ENCODE measurements around the gene ADARB1.

The ADARB1 gene

DNA sequence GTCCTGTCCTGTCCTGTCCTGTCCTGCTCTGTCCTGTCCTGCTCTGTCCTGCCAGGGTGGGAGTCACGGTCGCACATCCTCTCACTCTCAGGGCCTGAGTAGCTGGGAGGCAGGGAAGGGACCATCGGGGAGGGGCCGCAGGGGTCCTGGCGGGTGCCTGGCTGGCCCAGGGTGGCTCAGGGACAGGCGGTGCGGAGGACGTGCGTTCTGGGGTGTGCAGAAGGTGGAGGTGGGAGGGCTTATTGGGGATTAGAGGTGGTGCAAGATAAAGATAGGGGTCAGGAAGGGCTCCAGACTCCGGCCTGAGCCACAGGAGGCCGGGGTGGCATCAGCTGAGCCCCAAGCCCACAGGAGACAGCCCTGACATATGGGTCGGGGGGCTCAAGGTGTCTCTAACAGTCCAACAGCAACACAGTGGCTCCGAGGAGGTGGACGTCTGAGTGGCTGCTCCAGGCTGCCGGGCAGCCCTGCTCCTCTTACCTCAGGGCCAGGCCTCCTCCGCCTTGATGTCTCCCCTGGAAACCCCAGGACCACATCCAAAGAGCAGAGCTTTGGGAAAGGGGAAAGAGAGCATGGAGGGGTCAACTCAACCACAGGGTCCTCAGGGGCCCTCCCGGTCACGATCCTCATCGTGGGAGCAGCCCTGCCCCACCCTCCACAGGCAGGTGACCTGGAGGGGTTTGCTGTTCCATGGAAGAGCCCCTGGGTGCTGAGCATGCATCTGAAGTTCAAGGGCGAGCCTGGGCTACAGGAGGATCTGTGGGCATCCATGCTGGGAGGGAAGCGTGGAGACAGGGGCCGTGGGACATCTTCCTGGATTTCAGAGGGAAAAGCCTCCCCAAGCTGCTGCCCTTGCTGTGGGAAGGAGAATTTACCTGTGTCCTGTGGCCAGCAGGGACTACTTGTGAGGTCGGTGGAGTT is 39.6 kb upstream of the ADARB1 start:
- TF ChIP-seq, protein P1, sequence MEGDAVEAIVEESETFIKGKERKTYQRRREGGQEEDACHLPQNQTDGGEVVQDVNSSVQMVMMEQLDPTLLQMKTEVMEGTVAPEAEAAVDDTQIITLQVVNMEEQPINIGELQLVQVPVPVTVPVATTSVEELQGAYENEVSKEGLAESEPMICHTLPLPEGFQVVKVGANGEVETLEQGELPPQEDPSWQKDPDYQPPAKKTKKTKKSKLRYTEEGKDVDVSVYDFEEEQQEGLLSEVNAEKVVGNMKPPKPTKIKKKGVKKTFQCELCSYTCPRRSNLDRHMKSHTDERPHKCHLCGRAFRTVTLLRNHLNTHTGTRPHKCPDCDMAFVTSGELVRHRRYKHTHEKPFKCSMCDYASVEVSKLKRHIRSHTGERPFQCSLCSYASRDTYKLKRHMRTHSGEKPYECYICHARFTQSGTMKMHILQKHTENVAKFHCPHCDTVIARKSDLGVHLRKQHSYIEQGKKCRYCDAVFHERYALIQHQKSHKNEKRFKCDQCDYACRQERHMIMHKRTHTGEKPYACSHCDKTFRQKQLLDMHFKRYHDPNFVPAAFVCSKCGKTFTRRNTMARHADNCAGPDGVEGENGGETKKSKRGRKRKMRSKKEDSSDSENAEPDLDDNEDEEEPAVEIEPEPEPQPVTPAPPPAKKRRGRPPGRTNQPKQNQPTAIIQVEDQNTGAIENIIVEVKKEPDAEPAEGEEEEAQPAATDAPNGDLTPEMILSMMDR (IDR thresholded peaks at IDR 0.05; ENCODE audit: extremely low read depth, missing control alignments): no peak
- no peak for DNase-seq (ENCODE audit: low spot score)

DNA sequence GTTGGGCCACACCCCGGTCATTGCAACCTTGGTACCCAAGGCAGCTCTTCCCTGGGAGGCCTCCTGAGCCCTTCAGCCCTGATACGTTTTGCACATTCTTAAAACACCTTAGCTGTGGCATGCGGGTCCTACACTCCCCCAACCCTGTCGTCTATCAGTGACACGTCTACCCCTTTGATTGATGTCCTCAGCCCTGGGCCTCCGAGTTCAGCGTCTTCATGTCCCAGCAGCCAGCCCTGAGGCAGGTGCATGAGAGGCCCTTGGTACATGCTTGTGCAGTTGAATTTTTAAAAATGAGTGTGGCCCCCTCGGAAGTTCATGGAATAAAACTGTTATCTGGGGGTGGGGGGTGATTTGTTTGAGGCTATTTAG is 38.9 kb upstream of the ADARB1 start:
- DNase-seq (ENCODE audit: low spot score): no peak
- TF ChIP-seq, protein P1 (IDR thresholded peaks at IDR 0.05; ENCODE audit: extremely low read depth, missing control alignments): no peak

DNA sequence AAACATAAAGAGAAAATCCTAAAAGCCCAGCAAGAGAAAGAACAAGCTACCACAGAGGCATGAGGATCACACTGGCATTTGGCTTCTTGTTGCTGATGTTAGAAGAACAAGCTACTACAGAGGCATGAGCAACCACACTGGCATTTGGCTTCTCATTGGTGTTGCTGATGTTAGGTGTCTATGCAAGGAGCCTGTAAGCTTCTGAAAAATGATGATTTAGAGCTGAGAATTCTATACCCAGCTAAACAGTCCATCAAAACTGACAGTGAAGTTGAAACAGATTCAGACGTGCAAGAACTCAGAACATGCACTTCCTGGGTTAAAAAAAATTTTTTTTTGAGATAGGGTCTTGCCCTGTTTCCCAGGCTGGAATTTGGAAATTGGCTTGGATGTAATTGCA is 37.8 kb upstream of the ADARB1 start:
- TF ChIP-seq, protein P1 (IDR thresholded peaks at IDR 0.05; ENCODE audit: extremely low read depth, missing control alignments): no peak
- DNase-seq (ENCODE audit: low spot score): no peak

DNA sequence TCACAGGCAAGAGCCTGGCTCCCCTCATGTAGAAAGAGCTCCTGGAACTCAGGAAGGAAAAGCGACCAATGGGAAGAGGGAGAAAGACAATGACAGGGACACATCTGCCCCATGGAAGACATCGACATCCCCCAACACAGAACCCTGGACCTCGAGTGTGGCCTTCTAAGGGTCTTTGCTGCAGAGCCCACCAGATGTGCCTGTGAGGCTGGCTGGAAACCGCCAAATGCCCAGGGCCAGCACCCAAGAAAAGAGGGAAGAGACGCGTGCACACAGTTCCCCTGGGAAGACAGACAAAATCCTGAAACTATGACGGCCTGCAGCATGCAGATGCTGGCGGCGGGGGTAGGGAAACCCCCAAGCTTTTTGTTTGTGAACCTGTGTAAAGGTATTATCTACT is 36.4 kb upstream of the ADARB1 start:
- TF ChIP-seq, protein P1 (IDR thresholded peaks at IDR 0.05; ENCODE audit: extremely low read depth, missing control alignments): no peak
- no peak for DNase-seq (ENCODE audit: low spot score)

DNA sequence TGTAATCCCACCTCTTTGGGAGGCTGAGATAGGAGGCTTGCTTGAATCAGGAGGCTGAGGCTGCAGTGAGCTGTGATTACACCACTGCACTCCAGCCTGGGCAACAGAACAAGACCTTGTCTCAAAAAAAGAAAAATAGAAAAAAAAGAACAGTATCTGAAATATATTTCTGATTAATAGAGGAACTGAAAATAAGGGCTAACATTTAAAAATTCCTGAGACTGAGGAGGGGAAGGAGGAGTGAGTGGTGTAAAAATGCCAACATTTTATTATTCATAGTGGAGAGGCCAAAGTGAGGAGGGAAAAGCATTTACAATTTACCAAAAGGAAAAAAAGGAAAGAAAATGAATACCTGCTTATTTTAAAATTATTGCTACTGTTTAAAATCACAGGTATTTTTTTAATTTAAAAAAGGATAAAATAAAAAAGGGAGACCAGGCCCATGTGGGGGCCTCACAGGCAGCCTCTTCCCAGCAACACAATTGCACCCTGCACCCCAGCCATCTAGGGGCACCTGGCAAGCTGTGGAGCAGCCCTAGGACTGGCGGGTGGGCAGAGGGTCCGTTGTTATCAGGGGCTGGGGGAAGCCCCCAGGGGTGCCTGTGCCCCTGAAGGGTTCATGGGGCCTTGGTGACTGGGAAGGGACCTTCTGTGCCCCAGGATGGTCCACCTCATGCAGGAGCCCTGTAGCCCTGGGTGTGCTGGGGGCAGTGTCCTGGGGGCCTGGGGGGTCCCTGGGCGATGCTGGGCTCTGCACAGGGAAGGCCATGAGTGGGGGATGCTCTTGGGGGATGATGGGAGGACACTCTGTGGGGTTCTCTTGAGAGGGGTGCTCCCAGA is 34.8 kb upstream of the ADARB1 start:
- DNase-seq (ENCODE audit: low spot score): no peak
- TF ChIP-seq, protein P1 (IDR thresholded peaks at IDR 0.05; ENCODE audit: extremely low read depth, missing control alignments): no peak

DNA sequence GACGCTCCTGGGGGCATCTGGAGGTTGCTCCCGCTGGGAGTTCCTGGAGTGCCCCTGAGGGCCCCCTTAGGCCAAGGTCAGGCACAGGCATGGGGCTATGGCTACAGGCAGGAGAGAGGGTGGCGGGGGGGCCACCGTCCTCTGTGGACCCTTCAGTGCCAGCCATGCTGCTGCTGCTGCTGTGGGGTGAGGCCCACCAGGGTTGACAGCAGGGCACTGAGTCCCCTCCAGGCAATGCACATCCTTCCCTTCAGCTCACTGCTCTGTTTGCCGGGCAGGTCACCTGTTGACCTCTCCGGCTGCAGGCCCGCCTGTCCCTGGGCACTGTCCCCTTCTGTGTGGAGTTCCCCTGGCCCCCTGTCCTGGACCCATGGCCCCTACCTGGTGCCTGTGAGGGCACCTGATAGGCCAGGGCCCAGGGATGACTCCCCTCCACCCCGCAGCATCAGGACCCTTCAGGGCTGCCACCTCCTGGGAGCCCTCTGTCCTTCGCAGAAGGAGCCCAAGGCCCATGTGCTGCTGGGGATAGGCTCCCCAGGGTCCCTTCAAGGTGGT is 34.1 kb upstream of the ADARB1 start:
- TF ChIP-seq, protein P1 (IDR thresholded peaks at IDR 0.05; ENCODE audit: extremely low read depth, missing control alignments): no peak
- DNase-seq (ENCODE audit: low spot score): no peak

DNA sequence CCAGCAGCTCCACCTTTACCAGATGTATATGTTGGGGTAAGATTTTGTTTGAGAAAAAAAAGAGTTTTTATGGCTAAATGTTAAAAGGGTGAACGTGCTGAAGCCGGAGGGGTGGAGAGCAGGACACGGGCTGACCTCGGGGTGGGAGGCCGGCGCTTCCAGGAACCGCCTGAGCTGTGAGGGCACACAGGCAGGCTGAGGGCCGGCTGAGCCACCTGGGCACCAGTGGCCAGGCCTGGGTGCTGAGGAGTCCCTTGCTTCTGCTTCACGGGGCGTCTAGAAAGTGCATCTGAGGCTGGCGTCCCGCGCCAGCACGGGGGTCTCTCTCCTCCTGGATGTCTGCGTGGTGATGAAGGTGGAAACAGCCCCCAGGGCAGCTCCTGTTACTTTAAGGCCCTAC is 33.6 kb upstream of the ADARB1 start:
- DNase-seq (ENCODE audit: low spot score): no peak
- TF ChIP-seq, protein P1 (IDR thresholded peaks at IDR 0.05; ENCODE audit: extremely low read depth, missing control alignments): no peak

Data from GM20000 (cell line).